WTC11 (cell line): ENCODE measurements around the gene GABRB1. TPM values are rescaled to one million over a fixed set of nuclear protein-coding genes. Genes with fewer than 3 reads are reported as not detected.

Source experiments
- ATAC-seq: fragments of 200-7000 bp; cut with Tn5 transposase; 2 replicates; pipeline ENCODE4 v1.10.0; 2021; ENCODE audit warnings: mild to moderate bottlenecking, moderate library complexity
- CTCF ChIA-PET: fragments of 300-600 bp; sonication (Branson Sonifier 250); formaldehyde crosslinking; loops from one replicate; lab custom pipeline; 2021; ENCODE audit warnings: antibody characterized with exemption; lab: Charles Lee
- POLR2A ChIA-PET: fragments of 350-600 bp; sonication (Branson Sonifier 250); formaldehyde crosslinking; loops from one replicate; lab custom pipeline; 2021; ENCODE audit warnings: antibody characterized with exemption; lab: Charles Lee
- DNase-seq: peaks from one replicate; pipeline ENCODE4 v3.0.0; 2021; ENCODE audit warnings: low spot score
- H3K27ac Mint-ChIP-seq: 2 replicates; pipeline ENCODE4 v1.8.0; 2021; ENCODE audit warnings: mixed read lengths
- H3K27me3 Mint-ChIP-seq: 2 replicates; pipeline ENCODE4 v1.8.0; 2021; ENCODE audit warnings: low read depth, mild to moderate bottlenecking, moderate library complexity, mixed read lengths
- H3K36me3 Mint-ChIP-seq: 2 replicates; pipeline ENCODE4 v1.8.0; 2021; ENCODE audit warnings: mixed read lengths
- H3K4me1 Mint-ChIP-seq: 2 replicates; pipeline ENCODE4 v1.8.0; 2022; ENCODE audit warnings: mixed read lengths
- H3K4me3 Mint-ChIP-seq: 2 replicates; pipeline ENCODE4 v1.8.0; 2021; ENCODE audit warnings: mild to moderate bottlenecking, moderate library complexity, mixed read lengths
- H3K9me3 Mint-ChIP-seq: 2 replicates; pipeline ENCODE4 v1.8.0; 2021; ENCODE audit warnings: mixed read lengths
- ATF1 ChIP-seq: sonication (generic); formaldehyde crosslinking; IDR thresholded peaks from 2 replicates; pipeline ENCODE4 v1.8.1; 2023; ENCODE audit warnings: mild to moderate bottlenecking, moderate library complexity, missing genetic modification reagents
- ERG ChIP-seq: fragments of 250-450 bp; sonication (Bioruptor Pico); IDR thresholded peaks from 2 replicates; pipeline ENCODE4 v1.8.0; 2021; ENCODE audit warnings: mild to moderate bottlenecking
- ESRRA ChIP-seq: sonication (generic); formaldehyde crosslinking; IDR thresholded peaks from 2 replicates; pipeline ENCODE4 v1.8.1; 2022; ENCODE audit warnings: mild to moderate bottlenecking, missing genetic modification reagents, borderline replicate concordance
- ETV6 ChIP-seq: sonication (generic); formaldehyde crosslinking; IDR thresholded peaks from 2 replicates; pipeline ENCODE4 v1.8.1; 2022; ENCODE audit warnings: mild to moderate bottlenecking, missing genetic modification reagents
- FOXJ3 ChIP-seq: sonication (generic); formaldehyde crosslinking; IDR thresholded peaks from 2 replicates; pipeline ENCODE4 v1.9.0; 2021; ENCODE audit warnings: missing genetic modification reagents, mild to moderate bottlenecking, borderline replicate concordance
- FOXP4 ChIP-seq: sonication (generic); formaldehyde crosslinking; IDR thresholded peaks from 2 replicates; pipeline ENCODE4 v1.8.0; 2022; ENCODE audit warnings: mild to moderate bottlenecking, missing genetic modification reagents
- IRF2 ChIP-seq: sonication (generic); formaldehyde crosslinking; IDR thresholded peaks from 2 replicates; pipeline ENCODE4 v1.8.0; 2022; ENCODE audit warnings: low read depth, missing genetic modification reagents, borderline replicate concordance
- KAT7 ChIP-seq: sonication (generic); formaldehyde crosslinking; IDR thresholded peaks from 2 replicates; pipeline ENCODE4 v1.8.1; 2023; ENCODE audit warnings: missing genetic modification reagents, mild to moderate bottlenecking, borderline replicate concordance
- MAX ChIP-seq: sonication (generic); formaldehyde crosslinking; IDR thresholded peaks from 2 replicates; pipeline ENCODE4 v1.8.0; 2022; ENCODE audit warnings: mild to moderate bottlenecking, missing genetic modification reagents
- NFE2L1 ChIP-seq: sonication (generic); formaldehyde crosslinking; IDR thresholded peaks from 2 replicates; pipeline ENCODE4 v1.8.1; 2023; ENCODE audit warnings: missing genetic modification reagents
- NR3C1 ChIP-seq: sonication (generic); formaldehyde crosslinking; conservative IDR thresholded peaks from 2 replicates; pipeline ENCODE4 v1.8.1; 2023; ENCODE audit warnings: low read depth, mild to moderate bottlenecking, missing genetic modification reagents
- TP53 ChIP-seq: sonication (generic); formaldehyde crosslinking; IDR thresholded peaks from 2 replicates; pipeline ENCODE4 v1.8.1; 2023; ENCODE audit warnings: mild to moderate bottlenecking, missing genetic modification reagents
- ZNF138 ChIP-seq: sonication (generic); formaldehyde crosslinking; conservative IDR thresholded peaks from 2 replicates; pipeline ENCODE4 v1.8.1; 2022; ENCODE audit warnings: mild to moderate bottlenecking, moderate library complexity, missing genetic modification reagents
- ZNF219 ChIP-seq: sonication (generic); formaldehyde crosslinking; IDR thresholded peaks from 2 replicates; pipeline ENCODE4 v1.8.0; 2023; ENCODE audit warnings: missing genetic modification reagents, mild to moderate bottlenecking, borderline replicate concordance
- ZNF396 ChIP-seq: fragments of 250-450 bp; sonication (Bioruptor Pico); IDR thresholded peaks from 2 replicates; pipeline ENCODE4 v1.8.0; 2021; ENCODE audit warnings: mild to moderate bottlenecking, moderate library complexity, borderline replicate concordance
- ZNF423 ChIP-seq: fragments of 250-450 bp; sonication (Bioruptor Pico); IDR thresholded peaks from 2 replicates; pipeline ENCODE4 v2.1.2; 2022; ENCODE audit warnings: mild to moderate bottlenecking, moderate library complexity
- total RNA-seq: library from RNA; stranded (reverse); gene quantifications from 3 replicates; pipeline ENCODE4 v1.2.3, GENCODE V29; 2021
- TF ChIP-seq, protein P1 (sequence below): sonication (generic); formaldehyde crosslinking; IDR thresholded peaks from 2 replicates; pipeline ENCODE4 v1.8.1; 2022; ENCODE audit warnings: mild to moderate bottlenecking, moderate library complexity, missing genetic modification reagents
- TF ChIP-seq, protein P2 (sequence below): sonication (generic); formaldehyde crosslinking; IDR thresholded peaks from 2 replicates; pipeline ENCODE4 v1.8.1; 2023; ENCODE audit warnings: mild to moderate bottlenecking, missing genetic modification reagents, borderline replicate concordance
- TF ChIP-seq, protein P3 (sequence below): sonication (generic); formaldehyde crosslinking; IDR thresholded peaks from 2 replicates; pipeline ENCODE4 v1.8.1; 2022; ENCODE audit warnings: low read depth, missing genetic modification reagents, borderline replicate concordance

The GABRB1 gene
- total RNA-seq, 1 experiment from 2014 or later = 0.66 TPM

- TF ChIP-seq, protein P1, sequence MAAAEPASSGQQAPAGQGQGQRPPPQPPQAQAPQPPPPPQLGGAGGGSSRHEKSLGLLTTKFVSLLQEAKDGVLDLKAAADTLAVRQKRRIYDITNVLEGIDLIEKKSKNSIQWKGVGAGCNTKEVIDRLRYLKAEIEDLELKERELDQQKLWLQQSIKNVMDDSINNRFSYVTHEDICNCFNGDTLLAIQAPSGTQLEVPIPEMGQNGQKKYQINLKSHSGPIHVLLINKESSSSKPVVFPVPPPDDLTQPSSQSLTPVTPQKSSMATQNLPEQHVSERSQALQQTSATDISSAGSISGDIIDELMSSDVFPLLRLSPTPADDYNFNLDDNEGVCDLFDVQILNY (CRISPR knock-in tag) = no peak
- TF ChIP-seq, protein P2, sequence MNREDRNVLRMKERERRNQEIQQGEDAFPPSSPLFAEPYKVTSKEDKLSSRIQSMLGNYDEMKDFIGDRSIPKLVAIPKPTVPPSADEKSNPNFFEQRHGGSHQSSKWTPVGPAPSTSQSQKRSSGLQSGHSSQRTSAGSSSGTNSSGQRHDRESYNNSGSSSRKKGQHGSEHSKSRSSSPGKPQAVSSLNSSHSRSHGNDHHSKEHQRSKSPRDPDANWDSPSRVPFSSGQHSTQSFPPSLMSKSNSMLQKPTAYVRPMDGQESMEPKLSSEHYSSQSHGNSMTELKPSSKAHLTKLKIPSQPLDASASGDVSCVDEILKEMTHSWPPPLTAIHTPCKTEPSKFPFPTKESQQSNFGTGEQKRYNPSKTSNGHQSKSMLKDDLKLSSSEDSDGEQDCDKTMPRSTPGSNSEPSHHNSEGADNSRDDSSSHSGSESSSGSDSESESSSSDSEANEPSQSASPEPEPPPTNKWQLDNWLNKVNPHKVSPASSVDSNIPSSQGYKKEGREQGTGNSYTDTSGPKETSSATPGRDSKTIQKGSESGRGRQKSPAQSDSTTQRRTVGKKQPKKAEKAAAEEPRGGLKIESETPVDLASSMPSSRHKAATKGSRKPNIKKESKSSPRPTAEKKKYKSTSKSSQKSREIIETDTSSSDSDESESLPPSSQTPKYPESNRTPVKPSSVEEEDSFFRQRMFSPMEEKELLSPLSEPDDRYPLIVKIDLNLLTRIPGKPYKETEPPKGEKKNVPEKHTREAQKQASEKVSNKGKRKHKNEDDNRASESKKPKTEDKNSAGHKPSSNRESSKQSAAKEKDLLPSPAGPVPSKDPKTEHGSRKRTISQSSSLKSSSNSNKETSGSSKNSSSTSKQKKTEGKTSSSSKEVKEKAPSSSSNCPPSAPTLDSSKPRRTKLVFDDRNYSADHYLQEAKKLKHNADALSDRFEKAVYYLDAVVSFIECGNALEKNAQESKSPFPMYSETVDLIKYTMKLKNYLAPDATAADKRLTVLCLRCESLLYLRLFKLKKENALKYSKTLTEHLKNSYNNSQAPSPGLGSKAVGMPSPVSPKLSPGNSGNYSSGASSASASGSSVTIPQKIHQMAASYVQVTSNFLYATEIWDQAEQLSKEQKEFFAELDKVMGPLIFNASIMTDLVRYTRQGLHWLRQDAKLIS (CRISPR knock-in tag) = no peak
These were observed 386.8 kb downstream of the GABRB1 start (continued) for GRCh38 chr4:47418147-47418546.

- ChIA-PET POLR2A (no interaction called here), CTCF (no interaction called here)
- no peaks in the 10 kb centered on the region for H3K36me3 Mint-ChIP-seq
- no peaks in the 10 kb centered on the region for H3K9me3 Mint-ChIP-seq
- no peaks in the 10 kb centered on the region; the same call in 1 of the 2 replicates for H3K27me3 Mint-ChIP-seq
- H3K4me3 Mint-ChIP-seq = no peak overlapping the region
- no peak for DNase-seq
- no peak overlapping the region for H3K27ac Mint-ChIP-seq
- peaks cover 8% of the 10 kb centered on the region for H3K4me1 Mint-ChIP-seq
- no peak for ATAC-seq
- TF ChIP-seq FOXP4 (CRISPR knock-in tag) (no peak), NR3C1 (CRISPR knock-in tag) (no peak), ZNF423 (CRISPR knock-in tag) (no peak), FOXJ3 (CRISPR knock-in tag) (no peak), ATF1 (CRISPR knock-in tag) (no peak), ZNF219 (no peak), NFE2L1 (CRISPR knock-in tag) (no peak), IRF2 (CRISPR knock-in tag) (no peak), KAT7 (CRISPR knock-in tag) (no peak), TP53 (CRISPR knock-in tag) (no peak), ETV6 (CRISPR knock-in tag) (no peak), ZNF396 (CRISPR knock-in tag) (no peak), ZNF138 (CRISPR knock-in tag) (no peak), MAX (CRISPR knock-in tag) (no peak), ESRRA (CRISPR knock-in tag) (no peak), ERG (CRISPR knock-in tag) (no peak)
- TF ChIP-seq, protein P2 (CRISPR knock-in tag) = no peak
- TF ChIP-seq, protein P3, sequence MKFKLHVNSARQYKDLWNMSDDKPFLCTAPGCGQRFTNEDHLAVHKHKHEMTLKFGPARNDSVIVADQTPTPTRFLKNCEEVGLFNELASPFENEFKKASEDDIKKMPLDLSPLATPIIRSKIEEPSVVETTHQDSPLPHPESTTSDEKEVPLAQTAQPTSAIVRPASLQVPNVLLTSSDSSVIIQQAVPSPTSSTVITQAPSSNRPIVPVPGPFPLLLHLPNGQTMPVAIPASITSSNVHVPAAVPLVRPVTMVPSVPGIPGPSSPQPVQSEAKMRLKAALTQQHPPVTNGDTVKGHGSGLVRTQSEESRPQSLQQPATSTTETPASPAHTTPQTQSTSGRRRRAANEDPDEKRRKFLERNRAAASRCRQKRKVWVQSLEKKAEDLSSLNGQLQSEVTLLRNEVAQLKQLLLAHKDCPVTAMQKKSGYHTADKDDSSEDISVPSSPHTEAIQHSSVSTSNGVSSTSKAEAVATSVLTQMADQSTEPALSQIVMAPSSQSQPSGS (CRISPR knock-in tag) = no peak
These were observed 387.9 kb downstream of the GABRB1 start for GRCh38 chr4:47419296-47419695.
